HEK293T (cell line): ENCODE results near the gene KCNK5.

Source experiments
- BHLHE40 ChIP-seq: fragments of 450-650 bp; IDR thresholded peaks from 2 replicates; pipeline ENCODE4 v1.6.1; 2016; ENCODE audit warnings: mild to moderate bottlenecking, moderate library complexity, borderline replicate concordance
- ELF4 ChIP-seq: fragments of 450-650 bp; IDR thresholded peaks from 2 replicates; pipeline ENCODE4 v1.6.1; 2017; ENCODE audit warnings: antibody characterized with exemption
- FOXA1 ChIP-seq: fragments of 450-650 bp; IDR thresholded peaks from 2 replicates; pipeline ENCODE4 v1.6.1; 2016; ENCODE audit warnings: mild to moderate bottlenecking
- FOXK2 ChIP-seq: fragments of 450-650 bp; IDR thresholded peaks from 2 replicates; pipeline ENCODE4 v1.6.1; 2016; ENCODE audit warnings: mild to moderate bottlenecking
- FOXM1 ChIP-seq: fragments of 450-650 bp; IDR thresholded peaks from 2 replicates; pipeline ENCODE4 v1.6.1; 2017; ENCODE audit warnings: mild to moderate bottlenecking, borderline replicate concordance
- HDGF ChIP-seq: fragments of 450-650 bp; IDR thresholded peaks from 2 replicates; pipeline ENCODE4 v1.6.1; 2017; ENCODE audit warnings: antibody characterized with exemption, borderline replicate concordance
- L3MBTL2 ChIP-seq: fragments of 450-650 bp; conservative IDR thresholded peaks from 2 replicates; pipeline ENCODE4 v1.6.1; 2016; ENCODE audit warnings: mild to moderate bottlenecking
- NFRKB ChIP-seq: fragments of 450-650 bp; IDR thresholded peaks from 2 replicates; pipeline ENCODE4 v1.6.1; 2016; ENCODE audit warnings: mild to moderate bottlenecking, moderate library complexity
- SP1 ChIP-seq: fragments of 450-650 bp; IDR thresholded peaks from 2 replicates; pipeline ENCODE4 v1.6.1; 2017

GRCh38 chr6:39226639-39227329 is 2.5 kb downstream of the KCNK5 start:
- TF ChIP-seq FOXK2 (no peak), L3MBTL2 (no peak), SP1 (no peak), FOXM1 (no peak), BHLHE40 (no peak), HDGF (no peak), ELF4 (no peak), NFRKB (no peak), FOXA1 (no peak)
